HG02623 (cell line): ENCODE results near the gene UBXN11.

Source experiments
- ATAC-seq: cut with Tn5 transposase; IDR thresholded peaks from one replicate; pipeline ENCODE4 v1.9.1; 2021; ENCODE audit warnings: moderate library complexity; ENCODE audit not compliant: unreplicated experiment

The UBXN11 gene

GRCh38 chr1:26288311-26288941 lies 18.0 kb downstream of the UBXN11 start:
- ATAC-seq = no peak

DNA sequence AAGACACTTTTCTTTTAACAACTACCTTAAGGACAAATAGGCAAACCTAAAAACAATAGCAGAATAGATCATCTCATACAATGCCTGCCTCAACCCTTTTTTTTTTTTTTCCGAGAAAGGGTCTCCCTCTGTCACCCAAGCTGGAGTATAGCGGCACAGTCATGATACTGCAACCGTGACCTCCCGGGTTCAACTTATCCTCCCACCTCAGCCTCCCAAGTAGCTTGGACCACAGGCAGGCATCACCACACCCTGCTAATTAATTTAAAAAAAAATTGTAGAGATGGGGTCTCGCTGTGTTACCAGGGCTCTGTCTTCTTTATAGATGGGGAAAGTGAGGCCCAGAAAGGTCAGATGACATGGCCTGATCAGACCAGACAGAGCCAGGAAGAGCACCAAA lies 18.6 kb downstream of the UBXN11 start:
- ATAC-seq = no peak

DNA sequence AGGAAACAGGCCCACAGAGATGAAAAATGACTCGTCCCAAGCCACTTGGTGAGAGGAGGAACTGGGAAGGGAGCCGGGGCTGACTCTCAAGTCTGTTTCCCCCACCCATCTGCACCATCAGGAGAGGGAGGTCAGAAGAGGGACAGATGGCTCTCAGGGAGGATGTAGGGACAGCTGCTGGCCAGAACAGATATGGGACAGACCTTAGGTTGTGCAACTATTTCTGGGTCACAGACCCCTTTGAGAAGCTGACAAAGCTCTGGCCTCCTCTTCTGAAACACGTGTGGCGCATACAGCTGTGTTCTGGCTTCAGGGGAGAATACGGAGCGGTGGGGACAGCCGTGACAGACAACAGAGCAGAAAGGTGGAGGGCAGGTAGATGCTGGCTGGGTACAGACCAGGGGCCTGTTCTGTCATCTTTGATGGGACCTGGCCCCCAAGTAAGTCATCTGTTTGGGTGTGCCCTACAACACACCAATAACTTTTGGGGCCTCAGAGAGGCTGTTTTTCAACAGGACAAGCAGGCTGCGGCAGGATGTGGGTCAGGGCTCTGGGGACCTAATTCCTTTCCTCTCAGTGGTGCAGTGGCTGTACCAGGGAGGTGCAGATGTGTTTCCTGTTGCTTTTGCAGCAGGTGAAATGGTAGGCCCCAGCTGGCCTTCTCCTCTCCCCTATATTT lies 19.3 kb downstream of the UBXN11 start:
- no peak for ATAC-seq

GRCh38 chr1:26286064-26286416 lies 20.4 kb downstream of the UBXN11 start:
- ATAC-seq = no peak

DNA sequence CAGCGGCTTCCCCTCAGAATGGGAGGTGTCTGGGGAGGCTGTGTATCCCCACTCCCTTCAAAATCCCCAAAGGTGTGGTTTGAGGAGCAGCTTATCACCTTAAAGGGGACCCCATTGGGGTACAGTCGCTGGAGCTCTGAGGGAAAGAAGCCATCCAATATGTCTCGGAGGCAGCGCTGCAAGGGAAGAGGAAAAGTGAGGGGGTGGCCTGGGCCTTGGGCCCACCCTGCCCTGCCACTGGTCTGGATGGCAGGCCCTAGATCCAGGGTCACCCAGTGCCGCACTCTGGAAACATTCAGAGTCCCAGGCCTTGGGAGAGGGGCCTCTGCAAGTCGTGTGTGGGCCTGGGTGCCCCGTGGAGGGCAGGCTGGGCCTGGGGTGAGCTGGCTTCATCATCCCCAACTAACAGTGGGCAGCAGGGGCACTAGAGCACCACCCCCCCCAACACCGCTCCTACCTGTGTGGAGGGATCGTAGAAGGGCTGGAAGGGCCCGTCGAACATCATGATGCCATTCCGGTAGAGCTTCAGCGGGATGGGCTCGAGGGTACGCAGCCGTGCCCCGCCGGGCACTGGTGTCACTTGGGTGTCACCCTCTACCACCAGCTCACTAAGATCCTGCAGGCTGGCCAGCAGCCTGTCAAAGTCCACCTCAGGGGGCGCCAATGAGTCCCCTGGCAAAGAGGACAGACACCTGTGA lies 20.9 kb downstream of the UBXN11 start:
- ATAC-seq = no peak

GRCh38 chr1:26284597-26285347 lies 21.7 kb downstream of the UBXN11 start:
- ATAC-seq = no peak

GRCh38 chr1:26283871-26284596 lies 22.4 kb downstream of the UBXN11 start:
- ATAC-seq = no peak

DNA sequence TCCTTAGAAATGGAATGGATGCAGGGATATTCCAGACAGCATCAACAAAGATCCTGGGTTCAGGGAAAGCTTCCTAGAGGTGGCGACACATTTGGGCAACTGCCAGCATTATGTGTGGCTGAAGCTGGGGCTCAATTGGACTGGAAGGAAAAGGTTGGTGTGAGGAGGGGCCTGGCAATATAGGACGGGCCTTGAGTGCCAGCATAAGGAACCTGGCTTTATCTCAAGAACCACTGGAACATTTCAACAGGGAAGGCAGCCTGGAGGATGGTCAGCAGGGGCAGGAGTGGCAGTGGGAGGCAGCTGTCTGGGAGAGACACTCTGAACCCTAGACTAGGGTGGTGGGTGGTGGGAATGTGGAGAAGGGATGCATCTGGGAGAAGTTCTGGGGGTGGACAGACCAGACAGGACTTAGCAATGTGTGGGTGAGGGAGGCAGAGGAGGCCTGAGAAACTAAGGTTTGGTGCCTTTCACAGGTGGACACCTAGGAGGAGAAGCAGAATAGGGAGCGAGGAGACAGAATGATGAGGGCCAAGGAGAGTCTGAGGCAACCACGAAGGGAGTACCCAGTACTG lies 23.1 kb downstream of the UBXN11 start:
- no peak for ATAC-seq

DNA sequence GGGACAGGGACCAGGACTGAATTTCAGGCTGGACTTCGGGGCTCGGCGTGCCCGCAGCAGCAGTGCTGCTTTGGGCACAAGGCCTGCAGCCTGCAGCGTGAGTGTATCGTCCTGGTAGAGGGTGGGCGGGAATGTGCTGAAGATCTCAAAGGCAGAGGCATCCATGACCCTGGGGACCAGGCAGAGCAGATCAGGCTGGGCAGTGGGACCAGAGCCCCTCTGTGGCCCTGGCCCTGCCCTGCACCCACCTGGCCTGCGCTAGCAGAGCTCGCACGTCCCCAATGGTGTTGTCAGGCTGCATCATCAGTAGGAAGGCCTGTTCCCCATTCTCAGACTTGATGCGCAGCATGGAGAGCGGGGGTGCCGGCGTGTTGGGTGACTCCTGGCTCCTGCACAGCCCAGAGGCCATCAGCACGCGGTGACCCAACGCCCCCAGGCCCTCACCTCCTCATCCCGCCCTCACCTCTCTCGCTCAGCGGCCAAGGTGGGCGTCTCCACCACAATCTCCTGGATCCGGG lies 24.0 kb downstream of the UBXN11 start:
- ATAC-seq = no peak

DNA sequence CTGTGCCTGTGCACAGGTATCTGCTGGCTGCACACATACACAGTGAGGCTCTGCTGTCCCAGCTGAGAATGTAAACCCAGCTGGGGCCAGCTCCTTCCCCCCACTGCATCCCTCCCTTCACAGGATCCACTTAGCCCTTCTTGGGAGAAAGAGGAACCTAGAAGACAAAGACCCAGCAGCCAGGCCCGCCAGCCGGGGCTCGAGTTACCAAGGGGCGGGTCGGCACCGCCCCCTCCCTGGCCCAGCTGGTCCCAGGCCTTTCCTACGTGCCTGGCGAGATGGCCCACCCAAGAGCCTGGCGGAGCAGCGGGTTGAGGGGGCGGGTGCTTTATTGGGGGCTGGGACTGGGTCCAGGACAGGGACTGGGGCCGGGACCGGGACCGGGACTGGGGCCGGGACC lies 24.5 kb downstream of the UBXN11 start:
- no peak for ATAC-seq

DNA sequence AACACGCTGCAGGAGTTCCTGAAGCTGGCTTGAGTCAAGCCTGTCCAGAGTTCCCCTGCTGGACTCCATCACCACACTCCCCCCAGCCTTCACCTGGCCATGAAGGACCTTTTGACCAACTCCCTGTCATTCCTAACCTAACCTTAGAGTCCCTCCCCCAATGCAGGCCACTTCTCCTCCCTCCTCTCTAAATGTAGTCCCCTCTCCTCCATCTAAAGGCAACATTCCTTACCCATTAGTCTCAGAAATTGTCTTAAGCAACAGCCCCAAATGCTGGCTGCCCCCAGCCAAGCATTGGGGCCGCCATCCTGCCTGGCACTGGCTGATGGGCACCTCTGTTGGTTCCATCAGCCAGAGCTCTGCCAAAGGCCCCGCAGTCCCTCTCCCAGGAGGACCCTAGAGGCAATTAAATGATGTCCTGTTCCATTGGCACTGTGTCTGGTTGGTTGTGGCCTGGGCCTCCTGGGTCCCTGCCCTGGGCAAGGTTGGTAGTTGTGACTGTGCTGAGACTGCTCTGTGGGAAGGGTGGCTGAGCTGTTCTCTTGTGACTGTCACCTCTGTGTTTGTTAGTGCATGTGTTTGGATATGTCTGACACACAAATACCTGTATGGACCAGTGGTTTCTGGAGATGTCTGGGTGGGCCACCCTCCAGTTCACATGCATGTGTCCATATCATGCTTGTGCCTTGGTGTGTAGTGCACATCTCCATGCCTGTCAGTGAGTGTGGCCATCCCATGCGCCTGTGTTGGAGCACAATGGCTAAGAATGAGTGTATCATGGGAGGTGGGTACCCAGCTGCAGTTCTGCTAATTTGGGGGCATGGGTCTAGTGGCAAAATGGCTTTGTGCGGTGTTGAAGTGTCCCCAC lies 25.1 kb downstream of the UBXN11 start:
- no peak for ATAC-seq

DNA sequence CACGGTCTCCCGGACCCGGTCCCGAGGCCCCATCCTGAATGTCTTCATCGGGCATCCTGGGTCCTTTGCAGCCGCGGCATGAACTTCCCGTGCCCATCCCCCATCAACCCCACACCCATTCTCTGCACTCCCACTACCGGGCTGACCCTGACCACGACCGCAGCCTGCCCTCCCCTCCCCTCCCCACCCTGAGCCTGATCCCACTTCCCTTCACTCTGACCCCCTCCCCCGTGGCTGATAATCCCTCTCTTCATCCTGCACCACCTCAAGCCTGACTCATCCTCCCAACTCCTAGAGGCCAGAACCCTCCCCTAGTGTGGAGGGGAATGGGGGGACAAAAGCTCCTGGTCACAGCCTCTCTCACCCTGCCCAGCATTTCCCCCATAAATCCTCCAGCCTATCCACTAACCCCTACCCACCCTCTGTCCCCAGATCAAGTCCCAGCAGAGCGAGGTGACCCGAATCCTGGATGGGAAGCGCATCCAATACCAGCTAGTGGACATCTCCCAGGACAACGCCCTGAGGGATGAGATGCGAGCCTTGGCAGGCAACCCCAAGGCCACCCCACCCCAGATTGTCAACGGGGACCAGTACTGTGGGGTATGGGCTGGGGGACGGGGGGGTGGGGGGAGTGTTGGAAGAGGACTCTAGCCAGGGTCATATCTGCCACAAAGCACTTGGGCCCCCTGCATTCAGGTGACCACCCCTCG lies 25.9 kb downstream of the UBXN11 start:
- no peak for ATAC-seq

GRCh38 chr1:26279456-26280332 lies 26.7 kb downstream of the UBXN11 start, which contains the start of gene SH3BGRL3:
TSS of gene SH3BGRL3 (plus strand) at chr1:26280086. CDS start at chr1:26280156, 70 bp downstream.
- peak; percentile 53 for ATAC-seq

DNA sequence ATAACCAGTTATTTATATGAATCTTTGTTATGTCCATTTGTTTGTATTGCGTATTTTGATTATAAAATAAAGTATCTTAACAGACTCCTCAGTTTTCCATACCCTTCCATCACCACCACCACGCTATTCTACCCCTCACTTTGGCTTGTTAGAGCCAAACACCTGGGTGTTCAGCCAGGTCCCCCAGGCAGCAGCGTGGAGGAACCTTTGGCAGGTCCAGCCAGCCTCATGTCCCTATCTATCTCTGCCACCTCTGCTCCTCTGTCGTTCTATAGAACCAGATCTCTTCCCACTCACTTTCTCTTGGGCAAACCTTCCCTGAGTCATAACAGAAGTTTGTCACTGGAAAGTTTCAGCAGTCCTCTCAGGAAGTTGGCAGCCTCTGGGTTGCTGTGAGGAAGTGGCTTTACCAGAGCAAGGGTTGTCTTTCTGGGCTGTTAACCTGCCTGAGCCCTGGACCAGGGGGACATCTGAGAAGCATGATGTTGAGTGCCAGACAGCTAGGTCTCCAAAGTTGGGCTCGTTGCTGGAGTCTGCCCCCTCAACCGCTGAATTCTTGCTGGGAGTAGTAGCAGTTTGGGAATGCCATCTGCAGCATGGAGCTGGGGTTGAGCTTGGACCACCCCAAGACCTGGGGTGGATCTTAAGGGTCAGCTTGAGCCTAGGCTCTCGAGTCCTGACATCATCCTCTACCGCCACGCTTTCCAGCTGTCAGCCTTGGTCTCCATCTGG lies 27.5 kb downstream of the UBXN11 start:
- no peak for ATAC-seq

DNA sequence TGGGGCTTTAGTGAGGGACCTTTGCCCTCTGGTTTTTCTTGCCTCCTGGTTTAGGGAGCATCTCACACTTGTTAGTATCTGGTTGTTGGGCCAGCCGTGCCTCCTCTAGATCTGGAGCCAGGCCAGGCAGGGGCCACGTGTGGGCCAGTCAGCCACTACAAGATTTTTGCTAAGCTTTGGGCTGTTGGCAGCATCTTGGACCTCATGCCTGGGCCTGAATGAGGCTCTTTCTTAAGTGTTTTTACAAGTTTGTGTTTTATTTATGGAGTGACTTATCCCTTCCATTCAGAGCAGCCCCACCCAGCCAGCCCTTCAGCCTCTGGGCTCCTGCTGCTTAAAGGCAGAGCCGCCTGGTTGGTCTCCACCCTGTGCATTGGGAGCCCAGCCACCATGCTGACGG lies 28.1 kb downstream of the UBXN11 start:
- no peak for ATAC-seq

DNA sequence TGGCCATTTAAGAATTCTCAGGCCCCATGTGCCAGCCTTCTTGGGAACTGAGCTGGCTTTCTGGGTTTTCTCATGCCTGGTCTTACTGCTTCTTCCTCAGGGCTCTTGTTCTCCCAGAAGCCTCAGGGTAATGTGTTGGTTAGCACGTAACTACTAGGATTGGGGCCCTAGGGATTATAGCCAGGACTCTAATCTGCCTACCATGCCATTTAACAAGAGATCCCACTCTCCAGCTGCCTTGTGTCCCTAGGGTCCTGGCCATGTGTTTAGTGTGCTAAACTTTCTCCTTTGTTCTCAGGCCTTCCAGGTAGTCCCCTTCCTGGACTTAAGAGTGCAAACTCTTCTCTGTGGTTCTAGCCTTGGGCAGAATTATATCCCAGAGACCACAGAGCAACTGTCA lies 28.7 kb downstream of the UBXN11 start:
- no peak for ATAC-seq

DNA sequence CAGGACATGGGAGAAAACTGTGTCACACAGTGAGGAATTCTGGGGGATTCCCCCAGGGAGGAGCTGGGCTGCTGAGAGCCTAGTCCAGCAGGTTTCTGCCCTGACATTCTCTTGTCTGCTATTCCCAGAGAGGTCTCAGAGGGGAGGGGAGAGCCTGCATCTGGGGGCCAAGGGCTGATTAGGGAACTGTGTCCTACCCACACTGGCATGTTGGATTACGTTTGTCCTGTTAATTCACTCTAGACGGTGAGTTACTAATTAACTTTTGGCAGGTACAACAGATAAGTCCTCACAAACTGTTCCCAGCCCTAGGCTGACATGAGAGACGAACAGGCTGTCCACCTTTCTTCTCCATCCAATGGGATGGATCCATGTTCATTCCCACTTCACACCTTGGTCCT lies 29.2 kb downstream of the UBXN11 start:
- ATAC-seq = no peak
